GM10266 (cell line): ENCODE data around the gene HSD3B2.
"Not testable (repeated sequence)": the region's sequence is repeated elsewhere in the genome, so short reads cannot be mapped to it uniquely, and the experiment has no call there.

ENCODE experiments used
- DNase-seq: peaks from one replicate; pipeline ENCODE4 v3.0.0; 2012; ENCODE audit errors: extremely low spot score
- TF ChIP-seq, protein P1 (sequence below): IDR thresholded peaks from 2 replicates; pipeline ENCODE4 v1.5.1; 2012; ENCODE audit warnings: mild to moderate bottlenecking, low read depth; ENCODE audit not compliant: control insufficient read depth, insufficient read depth; ENCODE audit errors: missing control alignments

HSD3B2 gene

DNA sequence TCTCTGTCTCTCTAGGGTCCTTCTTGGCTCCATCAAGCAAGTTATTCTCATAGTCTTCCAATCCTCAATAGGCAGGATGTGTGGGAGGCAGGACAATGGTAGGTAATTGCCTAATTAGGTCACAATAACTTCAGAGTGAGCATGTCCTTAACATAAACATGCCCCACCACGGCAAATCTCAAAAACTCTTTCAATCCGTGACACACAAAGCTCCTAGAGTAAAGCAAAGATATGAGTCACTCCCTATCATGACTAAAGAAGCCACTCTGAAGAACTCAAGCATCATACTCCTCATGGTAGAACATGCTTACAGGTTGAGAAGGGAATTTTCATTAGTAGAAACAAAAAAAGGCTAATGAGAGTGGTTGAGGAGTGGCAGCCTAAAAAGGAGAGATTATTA is 41.5 kb upstream of the HSD3B2 start:
- TF ChIP-seq, protein P1, sequence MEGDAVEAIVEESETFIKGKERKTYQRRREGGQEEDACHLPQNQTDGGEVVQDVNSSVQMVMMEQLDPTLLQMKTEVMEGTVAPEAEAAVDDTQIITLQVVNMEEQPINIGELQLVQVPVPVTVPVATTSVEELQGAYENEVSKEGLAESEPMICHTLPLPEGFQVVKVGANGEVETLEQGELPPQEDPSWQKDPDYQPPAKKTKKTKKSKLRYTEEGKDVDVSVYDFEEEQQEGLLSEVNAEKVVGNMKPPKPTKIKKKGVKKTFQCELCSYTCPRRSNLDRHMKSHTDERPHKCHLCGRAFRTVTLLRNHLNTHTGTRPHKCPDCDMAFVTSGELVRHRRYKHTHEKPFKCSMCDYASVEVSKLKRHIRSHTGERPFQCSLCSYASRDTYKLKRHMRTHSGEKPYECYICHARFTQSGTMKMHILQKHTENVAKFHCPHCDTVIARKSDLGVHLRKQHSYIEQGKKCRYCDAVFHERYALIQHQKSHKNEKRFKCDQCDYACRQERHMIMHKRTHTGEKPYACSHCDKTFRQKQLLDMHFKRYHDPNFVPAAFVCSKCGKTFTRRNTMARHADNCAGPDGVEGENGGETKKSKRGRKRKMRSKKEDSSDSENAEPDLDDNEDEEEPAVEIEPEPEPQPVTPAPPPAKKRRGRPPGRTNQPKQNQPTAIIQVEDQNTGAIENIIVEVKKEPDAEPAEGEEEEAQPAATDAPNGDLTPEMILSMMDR, result no peak
- DNase-seq, result no peak

DNA sequence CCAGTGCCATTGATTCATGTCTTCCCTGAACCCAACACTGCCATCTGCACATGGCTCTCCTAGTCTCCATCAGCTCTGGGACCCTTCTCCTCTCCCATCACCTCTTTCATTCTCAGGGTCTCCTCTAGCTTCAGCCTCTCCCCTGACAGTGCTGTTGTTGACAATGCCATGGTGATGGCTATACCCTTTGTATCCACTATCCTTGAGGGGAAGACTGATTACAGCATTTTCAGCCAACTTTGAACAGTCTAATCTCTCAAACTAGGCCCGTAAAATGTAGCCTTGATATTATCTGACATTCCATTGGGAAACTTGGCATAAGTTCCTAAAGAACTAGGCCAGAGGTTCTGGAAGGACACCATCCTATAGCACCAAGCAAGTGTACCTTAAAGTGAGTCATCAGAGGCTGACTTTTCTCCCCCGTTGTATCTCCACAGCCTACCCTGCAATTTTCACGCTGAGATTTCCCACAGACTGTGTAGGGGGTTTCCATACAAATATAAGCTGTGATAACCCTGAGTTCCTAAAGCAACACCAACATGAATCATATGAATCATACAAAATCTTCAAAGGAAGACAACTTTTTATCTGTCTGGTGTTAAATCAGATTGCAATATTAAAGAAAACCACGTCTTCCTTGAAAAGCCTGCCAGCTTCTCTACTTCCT is 40.6 kb upstream of the HSD3B2 start:
- DNase-seq, result no peak
- TF ChIP-seq, protein P1, result no peak

DNA sequence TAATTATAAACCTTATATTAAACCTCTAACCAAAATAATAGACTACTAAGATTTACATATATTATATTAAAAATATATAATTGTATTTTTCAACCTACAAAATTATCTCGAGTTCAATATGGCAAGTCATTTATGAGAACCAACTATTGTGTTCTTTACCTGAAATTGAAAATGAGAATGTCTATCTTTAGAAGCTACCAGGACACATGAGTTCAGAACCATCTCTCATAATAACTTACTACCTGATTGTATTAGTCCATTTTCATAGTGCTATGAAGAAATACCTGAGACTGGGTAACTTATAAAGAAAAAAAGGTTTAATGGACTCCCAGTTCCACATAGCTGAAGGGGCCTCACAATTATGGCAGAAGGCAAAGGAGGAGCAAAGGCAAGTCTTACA is 39.6 kb upstream of the HSD3B2 start:
- TF ChIP-seq, protein P1, result no peak
- DNase-seq, result no peak

DNA sequence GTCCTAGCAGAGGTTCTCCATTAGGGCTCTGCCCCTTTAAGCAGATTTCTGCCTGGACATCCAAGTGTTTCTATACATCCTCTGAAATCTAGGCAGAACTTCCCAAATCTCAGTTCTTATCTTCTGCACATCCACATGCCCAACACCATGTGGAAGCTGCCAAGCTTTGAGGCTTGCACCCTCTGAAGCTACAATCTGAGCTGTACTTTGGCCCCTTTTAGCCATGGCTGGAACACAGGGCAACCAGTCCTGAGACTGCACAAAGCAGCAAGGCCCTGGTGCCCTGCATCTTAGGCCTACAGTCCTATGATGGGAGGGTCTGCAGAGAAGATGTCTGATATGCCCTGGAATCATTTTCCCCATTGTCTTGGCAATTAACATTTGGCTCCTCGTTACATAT is 38.4 kb upstream of the HSD3B2 start:
- TF ChIP-seq, protein P1, result no peak
- DNase-seq, result no peak

DNA sequence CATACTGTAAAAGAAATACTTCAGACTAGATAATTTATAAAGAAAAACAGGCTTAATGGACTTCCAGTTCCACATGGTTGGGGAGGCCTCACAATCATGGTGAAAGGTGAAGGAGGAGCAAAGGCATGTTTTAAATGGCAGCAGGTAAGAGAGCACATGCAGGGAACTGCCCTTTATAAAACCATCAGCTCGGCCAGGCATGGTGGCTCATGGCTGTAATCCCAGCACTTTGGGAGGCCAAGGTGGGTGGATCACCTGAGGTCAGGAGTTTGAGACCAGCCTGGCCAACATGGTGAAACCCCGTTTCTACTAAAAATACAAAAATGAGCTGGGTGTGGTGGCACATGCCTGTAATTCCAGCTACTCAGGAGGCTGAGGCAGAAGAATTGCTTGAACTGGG is 37.4 kb upstream of the HSD3B2 start:
- DNase-seq, result not testable (repeated sequence)

DNA sequence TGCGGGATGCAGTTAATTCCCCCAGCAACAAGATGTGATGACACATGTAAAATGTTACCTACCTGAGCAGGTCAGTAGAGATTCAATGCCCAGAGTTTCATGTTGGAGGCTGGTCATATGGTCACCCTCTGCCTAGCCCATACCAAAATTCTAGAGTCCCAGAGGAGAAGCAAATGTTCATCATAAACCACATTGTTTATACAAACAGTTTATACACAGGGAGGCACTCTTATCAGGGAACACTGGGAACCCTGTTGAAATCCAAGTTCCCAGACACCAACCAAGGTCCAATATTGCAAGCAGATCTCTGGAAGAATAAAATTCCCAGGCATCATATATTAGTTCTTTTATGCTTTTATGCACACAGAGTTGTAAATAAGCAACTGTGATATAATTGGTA is 35.8 kb upstream of the HSD3B2 start:
- TF ChIP-seq, protein P1, result no peak
- no peak for DNase-seq

DNA sequence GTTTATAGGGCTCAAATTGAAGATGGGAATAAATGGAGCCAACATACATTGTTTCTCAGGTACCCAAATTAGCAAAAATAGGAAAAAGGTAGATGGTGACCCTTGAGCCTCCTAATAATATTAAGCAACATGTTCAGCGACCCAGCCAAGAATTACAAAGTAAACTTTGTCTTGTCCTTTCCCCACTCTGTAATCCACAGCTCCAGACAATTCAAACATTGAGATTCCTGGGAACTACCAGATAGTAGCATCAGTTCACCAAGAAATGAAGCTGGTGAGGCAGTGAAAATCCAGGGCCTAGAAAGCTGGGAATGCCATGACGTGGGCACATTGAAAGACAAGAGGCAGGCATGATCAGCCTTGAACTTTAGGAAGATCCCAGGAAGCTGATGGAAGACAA is 34.6 kb upstream of the HSD3B2 start:
- DNase-seq, result no peak
- TF ChIP-seq, protein P1, result no peak
